HepG2 (cell line): Measurements from ENCODE around the gene DSCAML1. TPM values are rescaled to one million over a fixed set of nuclear protein-coding genes. Genes with fewer than 3 reads are reported as not detected.

Experiments
- ATAC-seq: fragments of 200-7000 bp; cut with Tn5 transposase; 3 replicates; pipeline ENCODE4 v1.9.1; 2020; ENCODE audit warnings: mild to moderate bottlenecking, moderate library complexity
- BruUV-seq: library from RNA; stranded (reverse); fragments of 400-500 nt; replicated peaks from 2 replicates; lab custom pipeline; 2021; lab: Mats Ljungman, UMichigan
- CTCF ChIA-PET: fragments of 300-600 bp; formaldehyde crosslinking; extraction: SDS; loops from one replicate; lab custom pipeline; 2021; ENCODE audit warnings: low total read pairs, inconsistent platforms, low intra/inter-chr PET ratio; lab: Yijun Ruan, JAX
- POLR2A ChIA-PET: fragments of 350-600 bp; sonication (Branson Sonifier 250); formaldehyde crosslinking; loops from one replicate; lab custom pipeline; 2020; ENCODE audit warnings: antibody characterized with exemption, inconsistent platforms; lab: Yijun Ruan, JAX
- DNase-seq: peaks from one replicate; pipeline ENCODE4 v3.0.0-alpha.2; 2015; ENCODE audit warnings: low spot score
- FAIRE-seq: peaks from 3 replicates; lab custom pipeline; 2011; peaks lifted over from hg19 to GRCh38; lab: Jason Lieb, UNC
- H2AFZ ChIP-seq: one replicate; pipeline ENCODE4 v1.6.1; 2011; ENCODE audit warnings: low read length, inconsistent platforms
- H3K27ac ChIP-seq: fragments of 300-600 bp; 3 replicates; pipeline ENCODE4 v1.8.0; 2011; ENCODE audit warnings: mixed run types, mild to moderate bottlenecking, mixed read lengths, low read length, inconsistent platforms; ENCODE audit not compliant: insufficient read depth; ENCODE audit errors: extremely low read length
- H3K27me3 ChIP-seq, 2 experiments: fragments of 200-600 bp in 1 of 2; 2 replicates in 1 of 2; 3 replicates in 1 of 2; pipeline versions ENCODE4 v1.6.0 to v1.8.0; 2011; ENCODE audit warnings: low read length in 2 of 2, mild to moderate bottlenecking in 2 of 2, moderate library complexity in 2 of 2, inconsistent platforms in 1 of 2; ENCODE audit not compliant: insufficient read depth in 2 of 2, control insufficient read depth in 1 of 2
- H3K36me3 ChIP-seq, 2 experiments: fragments of 200-600 bp in 1 of 2; replicated peaks in 1 of 2; 2 replicates in 1 of 2; 3 replicates in 1 of 2; pipeline versions ENCODE4 v1.5.1 to v1.8.0; 2011; ENCODE audit warnings: low read length in 2 of 2, inconsistent platforms in 1 of 2; ENCODE audit not compliant: insufficient read depth in 2 of 2, control insufficient read depth in 1 of 2
- H3K4me1 ChIP-seq: 2 replicates; pipeline ENCODE4 v1.5.1; 2012; ENCODE audit warnings: low read length, inconsistent platforms; ENCODE audit not compliant: insufficient read depth
- H3K4me2 ChIP-seq: 2 replicates; pipeline ENCODE4 v1.6.0; 2011; ENCODE audit warnings: low read depth, low read length, inconsistent platforms
- H3K4me3 ChIP-seq, 3 experiments: fragments of 200-600 bp in 1 of 3; sonication (generic), shearing (Covaris generic) in 1 of 3; replicated peaks in 1 of 3; 2 replicates each; pipeline ENCODE4 v1.5.1; 2011 to 2016; ENCODE audit warnings: low read length in 3 of 3, inconsistent platforms in 2 of 3, low read depth in 2 of 3, mild to moderate bottlenecking in 2 of 3, control low read depth in 1 of 3, mixed read lengths in 1 of 3; ENCODE audit not compliant: insufficient read depth in 1 of 3
- H3K79me2 ChIP-seq: one replicate; pipeline ENCODE4 v1.6.1; 2011; ENCODE audit warnings: low read length, inconsistent platforms; ENCODE audit not compliant: insufficient read depth
- H3K9ac ChIP-seq: 2 replicates; pipeline ENCODE4 v1.6.0; 2011; ENCODE audit warnings: mild to moderate bottlenecking, low read depth, low read length, inconsistent platforms; ENCODE audit not compliant: insufficient read depth
- H3K9me3 ChIP-seq: 2 replicates; pipeline ENCODE4 v1.5.1; 2012; ENCODE audit warnings: mild to moderate bottlenecking, low read length
- H4K20me1 ChIP-seq: 2 replicates; pipeline ENCODE4 v1.6.0; 2011; ENCODE audit warnings: inconsistent platforms, mild to moderate bottlenecking, low read length, moderate library complexity; ENCODE audit not compliant: insufficient read depth
- BORCS8-MEF2B ChIP-seq: sonication (generic); formaldehyde crosslinking; IDR thresholded peaks from 2 replicates; pipeline ENCODE4 v1.8.0; 2022; ENCODE audit warnings: mild to moderate bottlenecking, missing genetic modification reagents
- HDAC2 ChIP-seq: sonication (generic); formaldehyde crosslinking; IDR thresholded peaks from 2 replicates; pipeline ENCODE4 v1.4.0; 2020; ENCODE audit warnings: missing genetic modification reagents
- HNRNPUL1 ChIP-seq: fragments of 200-400 bp; formaldehyde crosslinking; IDR thresholded peaks from 2 replicates; pipeline ENCODE4 v1.6.1; 2017; ENCODE audit warnings: low read depth, mild to moderate bottlenecking, low read length, moderate library complexity
- MEIS2 ChIP-seq: sonication (generic); formaldehyde crosslinking; IDR thresholded peaks from 2 replicates; pipeline ENCODE4 v1.9.0; 2021; ENCODE audit warnings: mild to moderate bottlenecking, missing genetic modification reagents
- MIER2 ChIP-seq: IDR thresholded peaks from 2 replicates; pipeline ENCODE4 v1.6.1; 2016; ENCODE audit warnings: missing biosample characterization, missing genetic modification reagents
- MTF2 ChIP-seq: sonication (generic); formaldehyde crosslinking; IDR thresholded peaks from 2 replicates; pipeline ENCODE4 v1.5.0; 2020; ENCODE audit warnings: missing genetic modification reagents, borderline replicate concordance
- NKX3-1 ChIP-seq: sonication (generic); formaldehyde crosslinking; IDR thresholded peaks from 2 replicates; pipeline ENCODE4 v1.5.0; 2020; ENCODE audit warnings: missing genetic modification reagents
- REL ChIP-seq: sonication (generic); formaldehyde crosslinking; conservative IDR thresholded peaks from 2 replicates; pipeline ENCODE4 v1.8.0; 2022; ENCODE audit warnings: mild to moderate bottlenecking, missing genetic modification reagents, moderate library complexity
- SALL1 ChIP-seq: sonication (generic); formaldehyde crosslinking; IDR thresholded peaks from 2 replicates; pipeline ENCODE4 v1.8.0; 2022; ENCODE audit warnings: mild to moderate bottlenecking, missing genetic modification reagents
- SNRNP70 ChIP-seq: fragments of 200-400 bp; formaldehyde crosslinking; IDR thresholded peaks from 2 replicates; pipeline ENCODE4 v1.6.1; 2017; ENCODE audit warnings: mild to moderate bottlenecking, low read depth, low read length, moderate library complexity
- TSC22D2 ChIP-seq: sonication (generic); formaldehyde crosslinking; IDR thresholded peaks from 2 replicates; pipeline ENCODE4 v1.5.1; 2020; ENCODE audit warnings: missing genetic modification reagents, mild to moderate bottlenecking, borderline replicate concordance
- WIZ ChIP-seq: sonication (generic); formaldehyde crosslinking; IDR thresholded peaks from 2 replicates; pipeline ENCODE4 v1.5.1; 2020; ENCODE audit warnings: mild to moderate bottlenecking, missing genetic modification reagents
- ZFP37 ChIP-seq: sonication (generic); formaldehyde crosslinking; IDR thresholded peaks from 2 replicates; pipeline ENCODE4 v1.4.0; 2020; ENCODE audit warnings: missing genetic modification reagents, borderline replicate concordance
- WGBS: methylation state at CpG from one replicate; pipeline ENCODE4 v1.1.6; 2017; ENCODE audit warnings: low lambda C conversion rate; 5-methylcytosine and 5-hydroxymethylcytosine counted together
- in situ Hi-C: cut with HindIII; loops from 2 replicates; pipeline ENCODE4 v1.10.0; 2017; ENCODE audit warnings: low pct_unique_long_range_greater_than_20kb; ENCODE audit not compliant: extremely low pct_ligation_motif_present
- intact Hi-C: fragments of 100-400 bp; cut with micrococcal nuclease; formaldehyde crosslinking; loops from one replicate; pipeline ENCODE4 v1.10.0; 2022; ENCODE audit not compliant: unreplicated experiment
- polyA plus RNA-seq, 8 experiments: library from polyadenylated mRNA; depleted of rRNA in 3 of 8; stranded (reverse) in 7 of 8; unstranded in 1 of 8; fragments of >200 nt; fragmentation: Illumina TruSeq in 4 of 8; extraction: Trizol in 4 of 8; gene quantifications; 2 replicates each; pipeline versions ENCODE4 v1.2.1 to v1.2.3, GENCODE V29; 2011 to 2016; ENCODE audit warnings: low read depth in 4 of 8, missing spikeins in 1 of 8, mixed read lengths in 1 of 8; ENCODE audit not compliant: insufficient read depth in 1 of 8
- total RNA-seq, 5 experiments: library from RNA; depleted of rRNA; stranded (reverse); fragments of >200 nt; fragmentation: Illumina TruSeq; extraction: Trizol; gene quantifications; 2 replicates each; pipeline ENCODE4 v1.2.3, GENCODE V29; 2016; ENCODE audit warnings: low read depth in 1 of 5
- TF ChIP-seq, protein P1 (sequence below): sonication (generic); formaldehyde crosslinking; IDR thresholded peaks from 2 replicates; pipeline ENCODE4 v1.4.0; 2020; ENCODE audit warnings: missing genetic modification reagents
- TF ChIP-seq, protein P2 (sequence below): sonication (generic); formaldehyde crosslinking; IDR thresholded peaks from 2 replicates; pipeline ENCODE4 v1.9.0; 2021; ENCODE audit warnings: missing genetic modification reagents, borderline replicate concordance
- TF ChIP-seq, protein P3 (sequence below), 2 experiments: IDR thresholded peaks; 2 replicates each; pipeline ENCODE4 v1.6.1; 2011 to 2012; ENCODE audit warnings: low read length in 2 of 2, borderline replicate concordance in 1 of 2, low read depth in 1 of 2, mild to moderate bottlenecking in 1 of 2, moderate library complexity in 1 of 2
- TF ChIP-seq, protein P4 (sequence below): IDR thresholded peaks from 2 replicates; pipeline ENCODE4 v1.6.1; 2016; ENCODE audit warnings: missing compliant biosample characterization, missing genetic modification reagents, borderline replicate concordance

The DSCAML1 gene
- total and polyA plus RNA-seq, 2 of the 13 experiments (the other 11 are each of a cell fraction or from before 2014, with no cell fraction given), result 0.29 to 0.40 TPM

DNA sequence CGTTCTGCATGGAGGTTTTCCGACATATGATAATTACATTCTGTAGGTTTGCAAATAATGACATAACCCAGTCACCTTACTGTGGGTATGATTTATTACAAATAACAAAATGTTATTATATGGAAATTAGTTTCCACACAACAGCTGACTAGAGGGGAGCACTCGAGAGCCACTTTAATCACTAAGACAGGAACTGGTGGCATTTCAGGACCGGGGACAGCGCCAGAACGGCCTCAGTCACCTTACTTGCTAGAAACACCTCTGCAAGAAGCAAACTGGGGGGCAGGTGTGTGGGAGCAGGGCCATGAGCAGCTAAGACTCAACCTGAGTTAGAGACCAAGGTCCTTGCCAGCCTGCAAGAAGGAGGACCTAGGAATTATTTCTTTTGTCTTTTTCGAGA lies 199.9 kb downstream of the DSCAML1 start:
- no TSS peak for BruUV-seq
- Histone ChIP-seq H3K4me3 (no peak overlapping the region), H3K79me2 (no peaks in the 10 kb centered on the region), H3K36me3 (no peaks in the 10 kb centered on the region), H3K4me2 (no peak overlapping the region), H2AFZ (no peak overlapping the region), H3K27me3 (peaks cover 0 to 4% of the 10 kb centered on the region in 2 experiments; a peak in 2 of 5 replicates), H3K4me1 (no peaks in the 10 kb centered on the region), H3K9ac (no peak overlapping the region), H3K9me3 (no peaks in the 10 kb centered on the region), H4K20me1 (peaks cover 4% of the 10 kb centered on the region; the same call in 1 of the 2 replicates), H3K27ac (no peak overlapping the region)
- POLR2A ChIA-PET, result no interaction called here
- no peak for ATAC-seq
- CTCF ChIA-PET, result no interaction called here
- DNase-seq, result peak; percentile 21
- 35% methylated on average over 7 of the region's 7 CpGs for WGBS
- in situ Hi-C loops, result no loop called here
- intact Hi-C loops, result no loop called here
- FAIRE-seq, result no peak
- TF ChIP-seq BORCS8-MEF2B (CRISPR knock-in tag), result 0 out of 2 replicates have a peak, but pooled peaks have one; percentile 46
- TF ChIP-seq, protein P1, sequence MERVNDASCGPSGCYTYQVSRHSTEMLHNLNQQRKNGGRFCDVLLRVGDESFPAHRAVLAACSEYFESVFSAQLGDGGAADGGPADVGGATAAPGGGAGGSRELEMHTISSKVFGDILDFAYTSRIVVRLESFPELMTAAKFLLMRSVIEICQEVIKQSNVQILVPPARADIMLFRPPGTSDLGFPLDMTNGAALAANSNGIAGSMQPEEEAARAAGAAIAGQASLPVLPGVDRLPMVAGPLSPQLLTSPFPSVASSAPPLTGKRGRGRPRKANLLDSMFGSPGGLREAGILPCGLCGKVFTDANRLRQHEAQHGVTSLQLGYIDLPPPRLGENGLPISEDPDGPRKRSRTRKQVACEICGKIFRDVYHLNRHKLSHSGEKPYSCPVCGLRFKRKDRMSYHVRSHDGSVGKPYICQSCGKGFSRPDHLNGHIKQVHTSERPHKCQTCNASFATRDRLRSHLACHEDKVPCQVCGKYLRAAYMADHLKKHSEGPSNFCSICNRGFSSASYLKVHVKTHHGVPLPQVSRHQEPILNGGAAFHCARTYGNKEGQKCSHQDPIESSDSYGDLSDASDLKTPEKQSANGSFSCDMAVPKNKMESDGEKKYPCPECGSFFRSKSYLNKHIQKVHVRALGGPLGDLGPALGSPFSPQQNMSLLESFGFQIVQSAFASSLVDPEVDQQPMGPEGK, result no peak
- 0 out of 2 replicates have a peak, but pooled peaks have one; percentile 45 for TF ChIP-seq WIZ (CRISPR knock-in tag)
- TF ChIP-seq REL (CRISPR knock-in tag), result no peak
- 0 out of 2 replicates have a peak, but pooled peaks have one; percentile 24 for TF ChIP-seq SALL1
- 0 out of 2 replicates have a peak, but pooled peaks have one; percentile 16 for TF ChIP-seq HDAC2
- TF ChIP-seq, protein P2, sequence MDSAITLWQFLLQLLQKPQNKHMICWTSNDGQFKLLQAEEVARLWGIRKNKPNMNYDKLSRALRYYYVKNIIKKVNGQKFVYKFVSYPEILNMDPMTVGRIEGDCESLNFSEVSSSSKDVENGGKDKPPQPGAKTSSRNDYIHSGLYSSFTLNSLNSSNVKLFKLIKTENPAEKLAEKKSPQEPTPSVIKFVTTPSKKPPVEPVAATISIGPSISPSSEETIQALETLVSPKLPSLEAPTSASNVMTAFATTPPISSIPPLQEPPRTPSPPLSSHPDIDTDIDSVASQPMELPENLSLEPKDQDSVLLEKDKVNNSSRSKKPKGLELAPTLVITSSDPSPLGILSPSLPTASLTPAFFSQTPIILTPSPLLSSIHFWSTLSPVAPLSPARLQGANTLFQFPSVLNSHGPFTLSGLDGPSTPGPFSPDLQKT, result no peak
- TF ChIP-seq MTF2 (CRISPR knock-in tag), result no peak
- TF ChIP-seq HNRNPUL1, result no peak
- TF ChIP-seq SNRNP70, result no peak
- TF ChIP-seq MIER2 (CRISPR knock-in tag), result peak; percentile 95
- TF ChIP-seq, protein P3, sequence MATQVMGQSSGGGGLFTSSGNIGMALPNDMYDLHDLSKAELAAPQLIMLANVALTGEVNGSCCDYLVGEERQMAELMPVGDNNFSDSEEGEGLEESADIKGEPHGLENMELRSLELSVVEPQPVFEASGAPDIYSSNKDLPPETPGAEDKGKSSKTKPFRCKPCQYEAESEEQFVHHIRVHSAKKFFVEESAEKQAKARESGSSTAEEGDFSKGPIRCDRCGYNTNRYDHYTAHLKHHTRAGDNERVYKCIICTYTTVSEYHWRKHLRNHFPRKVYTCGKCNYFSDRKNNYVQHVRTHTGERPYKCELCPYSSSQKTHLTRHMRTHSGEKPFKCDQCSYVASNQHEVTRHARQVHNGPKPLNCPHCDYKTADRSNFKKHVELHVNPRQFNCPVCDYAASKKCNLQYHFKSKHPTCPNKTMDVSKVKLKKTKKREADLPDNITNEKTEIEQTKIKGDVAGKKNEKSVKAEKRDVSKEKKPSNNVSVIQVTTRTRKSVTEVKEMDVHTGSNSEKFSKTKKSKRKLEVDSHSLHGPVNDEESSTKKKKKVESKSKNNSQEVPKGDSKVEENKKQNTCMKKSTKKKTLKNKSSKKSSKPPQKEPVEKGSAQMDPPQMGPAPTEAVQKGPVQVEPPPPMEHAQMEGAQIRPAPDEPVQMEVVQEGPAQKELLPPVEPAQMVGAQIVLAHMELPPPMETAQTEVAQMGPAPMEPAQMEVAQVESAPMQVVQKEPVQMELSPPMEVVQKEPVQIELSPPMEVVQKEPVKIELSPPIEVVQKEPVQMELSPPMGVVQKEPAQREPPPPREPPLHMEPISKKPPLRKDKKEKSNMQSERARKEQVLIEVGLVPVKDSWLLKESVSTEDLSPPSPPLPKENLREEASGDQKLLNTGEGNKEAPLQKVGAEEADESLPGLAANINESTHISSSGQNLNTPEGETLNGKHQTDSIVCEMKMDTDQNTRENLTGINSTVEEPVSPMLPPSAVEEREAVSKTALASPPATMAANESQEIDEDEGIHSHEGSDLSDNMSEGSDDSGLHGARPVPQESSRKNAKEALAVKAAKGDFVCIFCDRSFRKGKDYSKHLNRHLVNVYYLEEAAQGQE (IDR thresholded peaks at IDR 0.05; ENCODE audit: borderline replicate concordance in 1 of 2, low read depth in 1 of 2, low read length in 2 of 2), result peak; percentile 82 to 96
- TF ChIP-seq ZFP37 (CRISPR knock-in tag), result 0 out of 2 replicates have a peak, but pooled peaks have one; percentile 31
- 0 out of 2 replicates have a peak, but pooled peaks have one; percentile 31 for TF ChIP-seq NKX3-1 (CRISPR knock-in tag)
- TF ChIP-seq, protein P4, sequence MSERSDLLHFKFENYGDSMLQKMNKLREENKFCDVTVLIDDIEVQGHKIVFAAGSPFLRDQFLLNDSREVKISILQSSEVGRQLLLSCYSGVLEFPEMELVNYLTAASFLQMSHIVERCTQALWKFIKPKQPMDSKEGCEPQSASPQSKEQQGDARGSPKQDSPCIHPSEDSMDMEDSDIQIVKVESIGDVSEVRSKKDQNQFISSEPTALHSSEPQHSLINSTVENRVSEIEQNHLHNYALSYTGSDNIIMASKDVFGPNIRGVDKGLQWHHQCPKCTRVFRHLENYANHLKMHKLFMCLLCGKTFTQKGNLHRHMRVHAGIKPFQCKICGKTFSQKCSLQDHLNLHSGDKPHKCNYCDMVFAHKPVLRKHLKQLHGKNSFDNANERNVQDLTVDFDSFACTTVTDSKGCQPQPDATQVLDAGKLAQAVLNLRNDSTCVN, result 0 out of 2 replicates have a peak, but pooled peaks have one; percentile 29
- TF ChIP-seq TSC22D2 (CRISPR knock-in tag), result peak; percentile 53; the same call in 1 of the 2 replicates
- 0 out of 2 replicates have a peak, but pooled peaks have one; percentile 40 for TF ChIP-seq MEIS2 (CRISPR knock-in tag)
